Neural crest cell (in vitro differentiated cells): ENCODE results near the gene SPINDOC. TPM values are rescaled to one million over a fixed set of nuclear protein-coding genes. Genes with fewer than 3 reads are reported as not detected.

Experiments
- DNase-seq: peaks from one replicate; pipeline ENCODE4 v3.0.0; 2021; ENCODE audit warnings: low read depth, mixed read lengths, low spot score
- H3K27ac Mint-ChIP-seq: one replicate; pipeline ENCODE4 v1.8.0; 2021; ENCODE audit warnings: mild to moderate bottlenecking, mixed read lengths; ENCODE audit not compliant: unreplicated experiment
- H3K27me3 Mint-ChIP-seq: 2 replicates; pipeline ENCODE4 v1.8.0; 2021; ENCODE audit warnings: low read depth, mild to moderate bottlenecking, mixed read lengths
- H3K36me3 Mint-ChIP-seq: 2 replicates; pipeline ENCODE4 v1.8.0; 2021; ENCODE audit warnings: low read depth, mild to moderate bottlenecking, mixed read lengths
- H3K4me1 Mint-ChIP-seq: 2 replicates; pipeline ENCODE4 v1.8.0; 2021; ENCODE audit warnings: mixed read lengths
- H3K4me3 Mint-ChIP-seq: one replicate; pipeline ENCODE4 v1.8.0; 2021; ENCODE audit warnings: mild to moderate bottlenecking, mixed read lengths
- H3K9me3 Mint-ChIP-seq: 2 replicates; pipeline ENCODE4 v1.8.0; 2021; ENCODE audit warnings: mixed read lengths
- total RNA-seq: library from RNA; stranded (reverse); gene quantifications from 2 replicates; pipeline ENCODE4 v1.2.1, GENCODE V29; 2021
- TF ChIP-seq, protein P1 (sequence below): fragments of 200-600 bp; sonication (generic); conservative IDR thresholded peaks from 2 replicates; pipeline ENCODE4 v1.5.0; 2021; ENCODE audit warnings: antibody characterized with exemption, mild to moderate bottlenecking

The SPINDOC gene
- total RNA-seq, 1 donor from 2014 or later, result 104 TPM

DNA sequence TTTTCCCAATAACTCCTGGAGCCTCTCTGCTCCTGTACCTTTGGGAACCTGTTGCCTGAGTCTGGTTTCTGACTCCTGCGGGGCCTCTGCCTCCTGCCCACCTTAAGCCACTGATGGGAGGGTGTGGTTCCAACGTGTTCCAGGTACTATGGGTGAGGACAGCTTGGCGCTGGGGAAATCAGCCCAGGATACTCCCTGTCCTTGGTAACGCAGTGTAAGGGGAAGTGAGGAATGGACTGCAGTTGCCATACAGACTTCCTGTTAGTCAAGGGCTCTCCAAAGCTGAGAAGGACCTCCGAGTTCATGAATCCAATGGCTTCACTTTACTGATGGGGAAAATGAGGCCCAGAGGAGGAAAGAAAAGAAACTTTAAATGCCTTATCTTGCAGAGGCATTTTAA is 24.5 kb downstream of the SPINDOC start:
- TF ChIP-seq, protein P1, sequence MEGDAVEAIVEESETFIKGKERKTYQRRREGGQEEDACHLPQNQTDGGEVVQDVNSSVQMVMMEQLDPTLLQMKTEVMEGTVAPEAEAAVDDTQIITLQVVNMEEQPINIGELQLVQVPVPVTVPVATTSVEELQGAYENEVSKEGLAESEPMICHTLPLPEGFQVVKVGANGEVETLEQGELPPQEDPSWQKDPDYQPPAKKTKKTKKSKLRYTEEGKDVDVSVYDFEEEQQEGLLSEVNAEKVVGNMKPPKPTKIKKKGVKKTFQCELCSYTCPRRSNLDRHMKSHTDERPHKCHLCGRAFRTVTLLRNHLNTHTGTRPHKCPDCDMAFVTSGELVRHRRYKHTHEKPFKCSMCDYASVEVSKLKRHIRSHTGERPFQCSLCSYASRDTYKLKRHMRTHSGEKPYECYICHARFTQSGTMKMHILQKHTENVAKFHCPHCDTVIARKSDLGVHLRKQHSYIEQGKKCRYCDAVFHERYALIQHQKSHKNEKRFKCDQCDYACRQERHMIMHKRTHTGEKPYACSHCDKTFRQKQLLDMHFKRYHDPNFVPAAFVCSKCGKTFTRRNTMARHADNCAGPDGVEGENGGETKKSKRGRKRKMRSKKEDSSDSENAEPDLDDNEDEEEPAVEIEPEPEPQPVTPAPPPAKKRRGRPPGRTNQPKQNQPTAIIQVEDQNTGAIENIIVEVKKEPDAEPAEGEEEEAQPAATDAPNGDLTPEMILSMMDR, result no peak
- no peak for DNase-seq
- no peaks in the 10 kb centered on the region for H3K9me3 Mint-ChIP-seq
- no peak overlapping the region for H3K27ac Mint-ChIP-seq
- H3K4me3 Mint-ChIP-seq, result peak overlapping the region; percentile 94
- H3K4me1 Mint-ChIP-seq, result peaks cover 38% of the 10 kb centered on the region
- no peaks in the 10 kb centered on the region for H3K36me3 Mint-ChIP-seq
- H3K27me3 Mint-ChIP-seq, result no peaks in the 10 kb centered on the region

DNA sequence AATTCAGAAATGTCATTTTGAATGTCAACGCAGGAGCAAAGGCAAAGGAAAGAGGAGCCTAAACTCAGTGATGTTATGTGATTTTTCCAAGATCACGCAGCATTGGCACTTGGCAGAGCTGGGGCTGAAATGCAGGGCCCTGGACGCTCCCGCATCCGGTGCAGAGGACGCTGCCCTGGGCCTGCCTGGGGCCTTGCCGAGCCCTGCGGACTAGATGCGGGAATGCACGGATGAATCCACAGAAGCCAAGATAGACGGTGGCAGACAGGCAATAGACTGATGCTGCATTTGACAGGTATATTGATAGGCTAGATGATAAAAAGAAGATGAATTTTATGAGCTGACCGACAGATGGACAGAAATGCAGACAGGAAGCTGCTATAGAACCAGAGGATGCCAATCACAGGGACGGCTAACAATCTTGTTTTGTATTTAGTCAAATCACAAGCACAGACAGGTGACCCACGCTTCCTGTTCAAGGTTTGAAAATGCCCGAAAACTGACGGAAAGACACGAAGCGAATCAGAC is 25.0 kb downstream of the SPINDOC start:
- DNase-seq, result no peak
- TF ChIP-seq, protein P1, result no peak
- H3K27ac Mint-ChIP-seq, result peak overlapping the region; percentile 75
- H3K9me3 Mint-ChIP-seq, result no peaks in the 10 kb centered on the region
- no peaks in the 10 kb centered on the region for H3K27me3 Mint-ChIP-seq
- peak overlapping the region; percentile 94 for H3K4me3 Mint-ChIP-seq
- peaks cover 43% of the 10 kb centered on the region for H3K4me1 Mint-ChIP-seq
- H3K36me3 Mint-ChIP-seq, result no peaks in the 10 kb centered on the region

DNA sequence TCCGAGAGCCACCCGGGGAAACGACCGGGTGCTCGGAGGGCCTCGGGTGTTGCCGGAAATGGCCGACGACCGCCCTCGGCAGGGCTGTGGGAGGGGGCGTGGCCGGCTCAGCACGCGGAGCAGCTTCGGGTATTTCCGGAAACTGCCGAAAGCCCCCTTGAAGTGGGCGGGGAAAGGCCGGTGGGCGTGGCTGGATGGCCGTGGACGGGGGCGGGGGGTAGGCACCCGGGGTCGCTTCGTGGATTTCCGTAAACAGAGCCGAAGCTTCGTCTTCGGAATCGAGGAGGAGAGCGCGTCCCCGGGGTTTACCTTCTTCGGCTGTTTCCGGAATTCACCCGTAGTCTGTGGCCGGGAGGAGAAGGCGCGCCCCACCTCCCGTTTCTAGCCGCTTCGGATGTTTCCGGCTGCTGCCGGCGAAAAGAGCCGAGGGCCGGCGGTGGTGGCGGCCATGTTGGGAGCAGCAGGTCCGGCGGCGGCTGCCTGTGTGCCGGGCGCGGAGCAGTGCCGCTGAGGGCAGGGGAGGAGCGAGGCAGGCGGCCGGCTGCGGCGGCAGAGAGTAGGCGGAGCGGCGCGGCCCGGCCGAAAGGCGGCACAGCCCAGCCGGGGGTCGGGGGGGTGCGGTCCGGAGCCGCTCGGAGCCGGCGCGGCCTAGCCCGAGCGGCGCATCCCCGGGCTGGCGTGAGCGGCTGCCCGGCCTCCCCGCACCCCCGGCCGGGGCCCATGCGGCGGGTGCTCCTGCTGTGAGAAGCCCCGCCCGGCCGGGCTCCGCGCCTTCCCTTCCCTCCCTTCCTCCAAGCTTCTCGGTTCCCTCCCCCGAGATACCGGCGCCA is 25.6 kb downstream of the SPINDOC start, which contains the start of gene MARK2:
Gene MARK2 (plus strand): TSS at position 433 of the 830 bp plus-strand sequence. CDS start 397 bp downstream, at position 830.
- no peaks in the 10 kb centered on the region for H3K9me3 Mint-ChIP-seq
- H3K4me3 Mint-ChIP-seq, result peak within 1 kb of the TSS; percentile 94
- peak; percentile 100 for DNase-seq
- peaks cover 44% of the 10 kb centered on the region for H3K4me1 Mint-ChIP-seq
- no peaks in the 10 kb centered on the region for H3K36me3 Mint-ChIP-seq
- no peaks in the 10 kb centered on the region for H3K27me3 Mint-ChIP-seq
- TF ChIP-seq, protein P1, result no peak
- H3K27ac Mint-ChIP-seq, result peak within 1 kb of the TSS; percentile 95

DNA sequence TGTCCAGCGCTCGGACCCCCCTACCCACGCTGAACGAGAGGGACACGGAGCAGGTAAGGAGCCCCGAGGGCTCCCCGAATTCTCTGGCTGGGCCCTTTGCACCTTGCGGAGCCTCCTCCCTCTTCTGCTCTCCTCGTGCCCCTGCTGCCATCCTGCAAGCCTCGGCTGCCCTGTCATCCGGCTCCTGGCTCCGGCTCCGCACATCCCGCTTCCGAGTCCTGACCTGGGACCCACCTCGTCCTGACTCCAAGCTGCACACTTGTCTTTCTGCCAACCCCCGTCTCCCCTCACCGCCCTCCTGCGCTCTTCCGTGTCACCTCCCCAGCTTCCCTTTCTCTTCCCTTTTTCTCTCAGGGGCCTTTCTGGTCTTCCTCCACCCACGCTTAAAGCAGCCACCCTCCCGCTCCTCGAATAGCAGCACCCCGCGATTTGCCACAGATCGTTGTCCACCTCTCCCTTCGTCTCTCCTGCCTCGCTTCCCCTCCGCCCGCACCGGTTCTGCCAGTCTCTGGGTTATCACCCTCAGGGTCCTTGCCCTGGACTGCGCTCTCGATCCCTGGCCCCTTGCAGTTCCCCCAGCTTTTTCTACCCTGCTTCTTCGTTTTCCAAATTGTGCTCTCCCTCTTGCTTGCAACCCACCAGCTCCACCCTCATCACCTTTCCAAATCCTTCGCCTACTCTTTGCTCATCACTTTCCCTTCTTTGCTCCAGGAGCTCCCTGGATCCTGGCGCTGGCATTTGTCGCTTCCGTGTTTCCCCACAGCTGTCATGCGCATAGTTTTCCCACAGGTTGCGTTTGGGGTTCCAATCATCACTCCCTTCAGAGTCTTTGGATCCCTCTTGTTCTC is 26.5 kb downstream of the SPINDOC start:
- DNase-seq, result no peak
- Mint-ChIP-seq H3K27me3 (no peaks in the 10 kb centered on the region), H3K36me3 (no peaks in the 10 kb centered on the region), H3K9me3 (no peaks in the 10 kb centered on the region), H3K27ac (peak overlapping the region; percentile 95), H3K4me3 (peak overlapping the region; percentile 83), H3K4me1 (peaks cover 45% of the 10 kb centered on the region)
- TF ChIP-seq, protein P1, result no peak

DNA sequence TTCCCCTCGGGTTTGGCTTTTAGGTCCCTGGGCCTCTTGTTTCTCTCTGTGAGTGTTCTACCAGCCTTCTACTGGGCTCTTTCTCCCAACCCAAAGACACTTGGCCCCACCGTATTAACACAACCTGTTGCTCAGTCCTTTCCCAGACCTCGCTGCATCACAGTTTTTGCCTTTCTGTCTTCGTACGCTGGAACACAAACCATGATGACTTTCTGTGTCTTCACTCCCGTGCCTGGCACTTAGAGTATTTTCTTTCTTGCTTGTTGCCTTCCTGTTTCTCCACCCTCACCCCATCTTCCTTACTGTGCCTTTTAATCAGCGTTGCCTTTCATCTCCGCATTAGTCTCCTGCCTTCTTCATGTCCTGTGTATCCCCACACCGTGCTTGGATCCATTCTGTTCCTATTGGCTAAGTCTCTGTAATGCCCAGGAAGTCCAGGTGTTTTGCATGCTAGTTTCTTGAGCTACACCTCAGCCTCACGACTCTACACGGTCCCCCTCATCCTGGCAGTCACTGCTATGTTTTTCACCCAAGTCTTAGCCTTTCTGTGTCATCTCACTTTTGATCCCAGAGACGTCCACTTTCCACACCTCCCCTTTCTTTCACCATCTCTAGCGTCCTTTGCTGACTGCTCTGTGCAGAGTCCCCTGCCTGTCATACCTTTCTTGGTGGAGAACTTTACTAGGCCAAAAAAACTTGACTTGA is 27.3 kb downstream of the SPINDOC start:
- H3K27ac Mint-ChIP-seq, result no peak overlapping the region
- no peaks in the 10 kb centered on the region for H3K27me3 Mint-ChIP-seq
- TF ChIP-seq, protein P1, result no peak
- peaks cover 49% of the 10 kb centered on the region for H3K4me1 Mint-ChIP-seq
- H3K4me3 Mint-ChIP-seq, result peak overlapping the region; percentile 83
- no peaks in the 10 kb centered on the region for H3K36me3 Mint-ChIP-seq
- no peak for DNase-seq
- H3K9me3 Mint-ChIP-seq, result no peaks in the 10 kb centered on the region
